ENCODE results near the gene HLA-DOB.

The HLA-DOB gene

DNA sequence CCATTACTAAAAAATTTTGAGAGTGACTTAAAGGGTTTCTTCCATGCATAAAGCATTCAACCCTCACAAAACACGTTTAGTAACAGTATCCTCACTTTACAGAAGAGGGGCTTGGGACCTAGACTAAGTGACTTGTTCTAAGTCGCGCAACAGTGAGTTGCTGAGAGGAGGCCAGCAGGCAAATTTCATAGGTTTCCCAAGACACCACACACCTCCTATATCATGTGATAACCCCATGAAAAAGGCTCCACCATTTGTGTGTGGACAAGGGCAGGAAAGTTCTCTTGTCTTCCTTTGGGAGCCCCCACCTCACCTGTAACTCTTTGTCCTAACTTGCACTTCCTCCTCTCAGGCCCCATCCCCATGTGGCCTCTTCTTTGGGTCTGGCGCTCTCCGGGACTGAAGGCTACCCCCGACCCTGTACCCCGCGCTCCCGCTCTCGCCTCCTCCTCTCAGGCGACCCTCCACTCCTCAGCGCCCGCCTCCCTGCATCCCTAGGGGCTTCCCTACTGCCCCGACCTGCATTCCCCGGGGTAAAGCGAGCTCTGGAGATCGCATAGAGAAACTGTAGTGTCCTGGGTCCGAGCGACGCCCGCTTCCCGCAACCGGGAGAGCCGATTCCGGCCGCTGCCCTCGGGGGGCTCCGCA is 26.7 kb upstream of the HLA-DOB start:
- DNase-seq = no peak

DNA sequence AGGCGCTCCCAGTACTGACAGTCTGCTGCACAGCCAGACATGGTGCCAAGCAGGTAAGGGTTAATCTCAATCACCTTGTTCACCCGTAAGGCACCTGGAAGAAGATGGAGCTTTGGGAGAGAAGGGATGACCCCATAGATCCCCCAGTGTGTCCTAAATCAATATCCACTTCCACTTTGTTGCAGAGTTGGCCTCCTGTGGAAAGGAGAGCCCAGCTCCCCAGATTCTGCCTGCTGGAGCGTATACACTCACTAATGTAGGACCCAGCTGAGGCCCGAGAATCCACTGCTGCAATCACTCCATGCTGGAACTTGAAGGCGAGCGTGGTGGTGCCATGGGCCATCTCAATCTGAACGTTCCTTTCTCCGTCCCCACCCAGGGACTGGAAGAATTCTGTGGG is 25.9 kb upstream of the HLA-DOB start:
- no peak for DNase-seq

DNA sequence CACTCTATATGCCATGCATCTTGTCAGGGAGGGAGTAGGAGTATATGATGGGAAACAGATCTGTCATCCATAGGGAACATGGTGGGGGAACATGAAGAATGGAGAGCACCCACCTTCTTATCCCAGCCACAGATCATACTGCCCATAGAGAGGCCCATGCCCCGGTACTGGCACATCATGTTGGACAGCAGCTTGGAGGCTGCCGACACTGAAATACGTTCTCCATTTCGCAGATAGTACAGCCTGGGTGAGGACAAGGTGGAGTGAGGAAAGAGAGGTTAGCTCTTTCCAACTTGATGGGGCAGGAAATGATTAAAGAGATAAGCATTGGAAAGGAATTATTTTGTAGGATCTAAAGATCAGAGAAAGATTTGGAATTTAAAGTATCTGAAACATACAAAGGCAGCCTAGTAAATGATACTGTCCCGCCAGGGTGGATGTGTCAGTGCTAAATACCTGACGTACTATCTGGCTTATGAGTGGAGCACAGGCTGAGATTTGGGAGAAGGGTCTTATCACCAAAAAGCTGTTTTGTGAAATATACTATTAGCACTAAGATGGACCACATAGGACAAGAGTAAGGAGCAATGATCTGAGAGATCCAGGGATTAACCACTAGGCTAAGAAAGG is 25.3 kb upstream of the HLA-DOB start:
- no peak for DNase-seq

DNA sequence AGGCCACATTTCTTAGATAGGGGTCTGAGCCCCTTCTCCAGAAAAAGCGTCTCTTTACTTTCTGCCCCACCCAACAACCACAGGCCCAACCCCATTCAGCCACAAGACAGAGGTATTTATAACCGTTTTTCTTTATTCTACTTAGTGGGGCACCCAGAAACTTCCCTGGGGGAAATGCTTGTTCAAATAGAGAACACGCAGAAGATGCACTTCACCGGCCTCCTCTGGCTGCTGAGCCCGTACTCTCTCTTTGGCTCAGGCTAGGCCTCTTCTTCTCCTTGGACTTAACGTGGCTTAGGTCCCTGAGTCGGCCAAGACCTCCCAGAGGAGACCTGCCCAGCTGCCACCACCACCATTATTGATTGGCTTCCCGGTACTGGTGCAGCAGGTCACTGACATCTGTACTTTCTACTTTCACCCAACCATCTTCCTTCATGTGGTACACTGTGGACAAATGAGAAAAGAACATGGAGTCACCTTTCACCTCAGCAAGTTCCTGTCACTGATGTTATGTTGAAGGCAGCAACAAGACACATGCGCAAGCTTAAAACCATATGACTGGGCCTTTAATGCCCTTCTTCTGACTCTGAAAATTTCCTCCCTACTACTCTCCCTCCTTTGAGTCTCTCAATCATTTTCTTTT is 23.9 kb upstream of the HLA-DOB start:
- peak; percentile 37 for DNase-seq

DNA sequence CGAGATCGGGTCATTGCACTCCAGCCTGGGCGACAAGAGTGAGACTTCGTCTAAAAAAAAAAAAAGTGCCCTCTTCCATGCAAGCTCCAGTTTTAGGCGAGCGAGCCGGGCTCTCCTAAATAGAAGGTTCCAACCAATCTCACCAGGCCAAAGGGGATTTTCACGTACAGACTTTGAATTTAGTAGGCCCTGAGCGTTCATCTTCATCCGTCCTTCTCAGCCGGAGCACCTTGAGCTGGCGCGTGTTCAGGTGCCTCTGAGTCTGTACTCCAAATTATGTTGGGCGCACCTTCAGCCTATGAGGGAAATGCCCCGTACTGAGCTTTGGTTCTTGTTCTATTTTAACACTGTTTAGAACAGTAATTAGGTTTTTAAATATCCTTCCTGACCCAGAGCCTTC is 22.6 kb upstream of the HLA-DOB start:
- no peak for DNase-seq

- peak; percentile 96 for DNase-seq
Measured at GRCh38 chr6:32838114-32838958, 21.5 kb upstream of the HLA-DOB start, which contains the start of gene TAP2. Gene TAP2 (minus strand): TSS chr6:32838739. CDS start chr6:32838233, 506 bp downstream.

DNA sequence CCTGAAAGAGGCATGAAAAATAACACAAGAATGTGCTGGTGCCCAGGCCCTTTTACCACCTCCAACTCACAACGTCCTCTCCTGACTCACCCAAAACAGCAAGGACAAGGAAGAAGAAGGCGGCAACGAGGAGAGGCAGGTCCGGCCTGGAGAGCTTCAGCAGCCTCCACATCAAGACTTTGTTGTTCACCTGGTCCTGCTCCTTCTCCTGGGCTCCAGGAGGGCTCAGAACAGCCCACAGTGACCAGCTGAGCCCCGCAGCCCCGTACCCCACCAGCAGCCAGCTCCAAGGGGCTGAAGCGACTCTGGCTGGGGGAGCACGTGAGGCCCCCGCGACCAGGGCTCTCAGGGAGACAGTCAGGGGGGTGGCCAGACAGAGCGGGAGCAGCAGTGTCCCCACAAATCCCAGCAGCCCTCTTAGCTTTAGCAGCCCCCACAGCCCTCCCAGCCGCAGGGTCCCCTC is 20.9 kb upstream of the HLA-DOB start:
- DNase-seq = no peak

- DNase-seq = no peak
Measured at GRCh38 chr6:32836873-32837272, 20.1 kb upstream of the HLA-DOB start.

GRCh38 chr6:32835167-32835893 is 18.5 kb upstream of the HLA-DOB start:
- no peak for DNase-seq

DNA sequence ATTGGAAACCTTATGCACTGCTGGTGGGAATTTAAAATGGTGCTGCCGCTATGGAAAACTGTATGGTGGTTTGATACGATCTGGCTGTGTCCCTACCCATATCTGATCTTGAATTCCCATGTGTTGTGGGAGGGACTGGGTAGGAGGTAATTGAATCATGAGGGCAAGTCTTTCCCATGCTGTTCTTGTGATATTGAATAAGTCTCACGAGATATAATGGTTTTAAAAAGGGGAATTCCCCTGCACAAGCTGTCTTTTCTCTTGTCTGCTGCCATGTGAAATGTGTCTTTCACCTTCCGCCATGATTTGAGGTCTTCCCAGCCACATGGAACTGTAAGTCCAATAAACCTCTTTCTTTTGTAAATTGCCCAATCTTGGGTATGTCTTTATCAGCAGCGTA is 16.9 kb upstream of the HLA-DOB start:
- no peak for DNase-seq

DNA sequence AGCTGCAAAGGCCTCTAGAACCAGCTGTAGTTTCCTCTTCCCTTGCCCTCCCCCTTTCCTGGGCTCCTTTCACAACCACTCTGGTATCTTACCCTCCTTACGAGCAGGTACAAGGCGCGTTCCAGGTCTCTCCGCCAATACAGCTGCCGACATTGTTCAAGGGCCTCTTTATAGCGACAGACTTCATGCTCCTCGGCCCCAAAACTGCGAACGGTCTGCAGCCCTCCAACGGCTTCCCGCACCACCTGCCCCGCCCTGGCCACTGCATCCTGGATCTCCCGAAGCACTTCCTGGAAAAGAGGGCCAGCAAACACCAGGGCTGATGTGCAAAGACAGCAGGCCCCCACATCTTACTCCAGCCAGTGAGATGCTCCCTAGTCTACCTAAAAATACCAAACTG is 15.7 kb upstream of the HLA-DOB start:
- no peak for DNase-seq

- DNase-seq = no peak
Measured at GRCh38 chr6:32830936-32831335, 14.1 kb upstream of the HLA-DOB start.

DNA sequence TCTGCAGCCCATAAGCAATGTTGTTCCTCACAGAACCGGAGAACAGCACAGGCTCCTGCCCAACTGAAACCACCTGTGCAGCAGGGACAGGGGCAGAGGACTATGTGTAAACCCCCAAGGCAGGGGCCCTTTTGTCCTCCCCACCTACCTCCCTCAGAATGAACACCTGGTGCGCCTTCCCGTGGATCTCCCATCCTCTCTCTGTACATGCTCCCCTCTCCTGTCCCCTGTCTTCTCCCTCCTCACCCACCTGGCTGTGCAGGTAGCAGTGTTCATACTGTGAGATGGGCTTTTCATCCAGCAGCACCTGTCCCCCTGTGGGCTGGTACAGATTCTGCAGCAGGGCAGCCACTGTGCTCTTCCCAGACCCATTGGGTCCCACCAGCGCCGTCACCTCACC is 13.2 kb upstream of the HLA-DOB start:
- no peak for DNase-seq

DNA sequence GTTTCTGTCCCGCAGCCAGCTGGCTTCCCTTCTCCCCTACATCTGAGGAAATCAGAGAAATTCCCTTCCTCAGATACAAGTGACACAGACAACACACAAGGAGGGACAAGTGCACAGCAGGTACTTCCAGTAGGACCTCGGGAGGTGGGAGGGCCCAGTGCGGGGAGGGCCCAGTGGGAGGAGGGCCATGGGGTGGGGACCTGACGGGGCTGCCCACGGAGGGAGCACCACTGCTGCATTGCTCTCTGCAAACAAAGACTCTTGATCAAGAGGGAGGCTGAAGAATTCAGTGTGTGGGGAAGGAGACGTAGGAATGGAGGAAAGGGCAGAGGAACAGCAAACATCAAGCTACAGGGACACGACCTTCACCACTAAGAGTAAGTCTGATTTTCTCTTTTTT is 12.7 kb upstream of the HLA-DOB start:
- DNase-seq = no peak

- DNase-seq = no peak
Measured at GRCh38 chr6:32827025-32827424, 10.2 kb upstream of the HLA-DOB start.

GRCh38 chr6:32825966-32826365 is 9.2 kb upstream of the HLA-DOB start:
- DNase-seq = no peak

- no peak for DNase-seq
Measured at GRCh38 chr6:32819729-32820128, 2.9 kb upstream of the HLA-DOB start.

DNA sequence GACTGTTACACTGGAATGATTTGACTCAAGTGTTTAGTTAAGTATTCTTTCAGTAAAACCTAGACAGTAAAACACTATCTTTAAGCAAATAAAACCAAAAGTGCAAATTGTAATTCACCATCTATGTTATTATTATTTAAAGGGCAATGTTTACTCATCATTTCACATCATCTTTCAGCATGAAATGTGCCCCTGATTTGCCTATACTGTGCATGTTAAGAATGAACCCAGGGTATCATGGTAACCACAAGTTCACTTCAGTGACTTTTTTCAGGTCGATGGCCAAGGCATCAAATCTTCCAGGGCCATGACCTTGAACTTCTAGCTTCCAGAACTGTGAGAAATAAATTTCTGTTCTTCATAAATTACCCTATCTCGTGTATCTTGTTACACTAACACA is 2.1 kb upstream of the HLA-DOB start:
- no peak for DNase-seq

- no peak for DNase-seq
Measured at GRCh38 chr6:32815996-32816395, 806 bp downstream of the HLA-DOB start.

GRCh38 chr6:32815115-32815514 is 1.7 kb downstream of the HLA-DOB start:
- DNase-seq = no peak

DNA sequence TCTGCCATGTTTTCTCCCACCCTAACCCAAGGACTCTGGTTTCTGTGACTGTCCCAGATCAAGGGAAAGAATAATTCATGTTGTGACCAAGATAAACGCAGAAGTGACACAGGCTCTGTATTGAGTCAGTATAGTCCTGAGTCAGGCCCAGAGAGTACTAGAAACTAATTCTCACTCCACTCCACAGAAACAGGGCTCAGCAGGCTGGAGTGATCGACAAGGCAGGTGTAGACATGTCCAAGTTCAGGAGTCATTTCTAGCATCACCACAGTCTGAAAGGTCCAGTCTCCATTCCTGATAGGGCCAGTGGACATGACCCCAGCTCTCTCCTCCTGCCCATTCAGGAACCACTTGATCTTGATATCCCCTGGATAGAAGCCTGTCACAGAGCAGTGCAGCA is 2.7 kb downstream of the HLA-DOB start:
- no peak for DNase-seq

GRCh38 chr6:32809171-32809570 is 7.6 kb downstream of the HLA-DOB start:
- DNase-seq = no peak
